Fibroblast of peridontal ligament (primary cell): ENCODE data around the gene MOCS2.

Source experiments
- DNase-seq: peaks from one replicate; pipeline ENCODE4 v3.0.0-alpha.2; 2010; ENCODE audit errors: extremely low read depth

The MOCS2 gene

GRCh38 chr5:53095217-53095616, 14.3 kb downstream of the MOCS2 start:
- no peak for DNase-seq

DNA sequence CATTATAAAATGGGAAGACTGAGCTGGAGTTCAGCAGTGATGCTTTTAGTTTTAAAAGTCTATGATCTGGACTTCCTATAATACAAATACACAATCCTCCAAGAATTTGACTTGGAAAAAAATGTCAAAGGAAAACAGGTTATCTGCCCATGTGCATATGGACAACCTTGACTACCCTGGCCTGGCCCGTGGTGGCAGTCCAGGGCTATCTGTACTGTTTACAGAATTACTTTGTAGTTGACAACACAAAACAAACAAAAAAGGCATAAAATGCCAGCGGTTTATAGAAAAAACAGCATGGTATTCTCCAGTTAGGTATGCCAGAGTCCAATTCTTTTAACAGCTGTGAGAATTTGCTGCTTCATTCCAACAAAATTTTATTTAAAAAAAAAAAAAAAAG, 17.3 kb downstream of the MOCS2 start:
- no peak for DNase-seq

DNA sequence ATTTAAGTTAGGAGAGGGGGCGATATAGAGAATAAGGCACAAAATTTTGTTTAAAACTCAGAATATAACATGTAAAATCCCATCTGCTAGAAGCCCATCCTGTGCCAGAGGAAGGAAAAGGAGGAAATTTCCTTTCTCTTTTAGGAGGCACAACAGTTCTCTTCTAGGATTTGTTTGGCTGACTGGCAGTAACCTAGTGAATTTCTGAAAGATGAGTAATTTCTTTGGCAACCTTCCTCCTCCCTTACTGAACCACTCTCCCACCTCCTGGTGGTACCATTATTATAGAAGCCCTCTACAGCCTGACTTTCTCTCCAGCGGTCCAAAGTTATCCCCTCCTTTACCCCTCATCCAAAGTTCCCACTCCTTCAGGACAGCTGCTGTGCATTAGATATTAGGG, 18.3 kb downstream of the MOCS2 start:
- peak; percentile 74 for DNase-seq

DNA sequence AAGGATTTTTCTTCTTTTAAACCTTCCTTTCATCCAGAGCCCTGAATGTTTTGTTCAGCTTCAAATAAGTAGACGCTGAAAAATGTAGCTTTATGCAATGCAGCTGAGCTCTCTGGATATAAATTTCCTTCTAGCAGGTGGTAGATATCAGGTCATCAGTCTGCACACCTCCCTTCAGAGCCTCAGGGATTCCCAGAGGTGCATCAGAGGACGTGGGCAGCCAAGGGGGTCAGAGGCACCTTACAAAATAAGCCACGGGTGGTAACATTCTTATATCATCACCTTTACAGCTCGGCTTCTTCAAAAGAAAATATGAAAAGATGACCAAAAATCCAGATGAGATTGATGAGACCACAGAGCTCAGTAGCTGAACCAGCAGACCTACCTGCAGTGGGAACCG, 19.3 kb downstream of the MOCS2 start:
- DNase-seq, result no peak

DNA sequence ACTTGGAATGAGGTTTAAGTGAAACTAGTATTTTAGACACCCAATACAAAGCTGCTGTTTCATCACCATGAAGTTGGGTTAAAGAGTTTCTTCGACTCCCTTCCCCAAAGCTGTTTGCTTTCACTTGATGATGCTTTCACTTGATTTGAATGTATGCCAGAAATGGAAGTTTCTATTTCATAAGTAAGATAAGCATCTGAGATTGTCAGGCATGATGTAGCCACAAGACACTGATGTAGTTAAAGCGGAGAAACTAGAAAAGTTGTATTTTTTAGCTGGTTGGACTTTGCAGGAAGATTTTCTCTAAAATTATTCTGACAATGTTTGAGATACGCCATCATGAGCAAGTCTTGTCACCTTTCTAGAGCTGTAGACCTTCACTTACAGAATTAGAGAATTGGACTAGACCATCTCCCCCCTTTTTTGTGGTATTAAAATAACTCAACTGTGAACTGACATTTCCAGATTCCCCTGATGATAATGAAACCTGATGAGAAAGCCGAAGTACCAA, 20.0 kb downstream of the MOCS2 start:
- peak; percentile 52 for DNase-seq

GRCh38 chr5:53087621-53088121, 21.9 kb downstream of the MOCS2 start:
- no peak for DNase-seq

- DNase-seq, result no peak
Measured at GRCh38 chr5:53087171-53087570, 22.4 kb downstream of the MOCS2 start.

DNA sequence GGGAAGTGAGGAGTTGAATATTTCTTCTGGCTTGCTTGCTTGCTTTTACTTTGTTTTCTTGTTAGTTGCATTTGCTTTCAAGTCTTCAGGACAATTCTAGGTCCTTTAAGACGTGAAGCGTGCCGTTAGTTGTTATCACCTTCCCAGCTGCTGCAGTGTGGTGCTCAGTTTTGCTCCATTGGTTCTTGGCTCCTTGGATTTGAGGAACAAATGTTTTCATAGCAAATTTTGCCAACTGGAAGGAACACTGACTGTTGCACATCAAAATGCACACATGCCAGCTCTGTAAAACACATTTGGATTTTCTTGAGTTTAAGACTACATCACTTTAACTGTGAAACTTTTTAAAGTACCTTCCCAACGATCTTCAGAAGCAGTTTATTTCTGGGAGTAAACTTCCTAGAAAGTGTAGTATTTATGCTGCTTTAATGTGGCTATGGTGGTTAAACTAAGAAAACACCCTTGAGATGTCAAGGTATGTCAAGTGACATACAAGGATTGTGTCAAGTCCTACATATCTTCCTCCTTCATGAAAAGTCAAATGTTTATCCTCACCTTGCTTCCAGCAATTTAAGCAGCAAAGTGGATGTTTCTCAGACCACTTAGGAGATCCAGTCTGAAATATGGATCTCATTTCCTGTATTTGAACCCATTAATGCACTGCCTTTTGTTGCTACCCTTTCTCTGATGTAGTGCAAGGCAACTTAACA, 24.9 kb downstream of the MOCS2 start:
- no peak for DNase-seq

DNA sequence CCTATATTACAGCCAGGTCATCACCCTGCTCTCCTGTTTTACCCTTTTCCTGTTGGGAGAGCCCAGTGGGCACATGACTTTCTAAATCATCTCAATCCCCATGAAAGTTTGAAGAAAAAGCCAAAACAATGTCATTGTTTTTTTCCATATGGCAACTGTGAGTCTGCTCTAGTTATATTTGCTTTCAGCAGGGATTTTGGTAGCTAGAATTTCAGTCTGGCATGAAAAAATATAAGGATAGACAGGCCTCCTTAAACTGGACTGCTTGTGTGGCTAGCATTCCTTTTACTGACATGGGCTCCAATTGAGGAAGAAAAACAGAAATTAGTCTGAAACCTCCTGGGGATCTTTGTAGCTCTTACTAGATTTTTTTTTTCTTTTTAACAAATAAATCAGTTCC, 25.6 kb downstream of the MOCS2 start:
- DNase-seq, result no peak

GRCh38 chr5:53080271-53080670, 29.3 kb downstream of the MOCS2 start:
- DNase-seq, result no peak

DNA sequence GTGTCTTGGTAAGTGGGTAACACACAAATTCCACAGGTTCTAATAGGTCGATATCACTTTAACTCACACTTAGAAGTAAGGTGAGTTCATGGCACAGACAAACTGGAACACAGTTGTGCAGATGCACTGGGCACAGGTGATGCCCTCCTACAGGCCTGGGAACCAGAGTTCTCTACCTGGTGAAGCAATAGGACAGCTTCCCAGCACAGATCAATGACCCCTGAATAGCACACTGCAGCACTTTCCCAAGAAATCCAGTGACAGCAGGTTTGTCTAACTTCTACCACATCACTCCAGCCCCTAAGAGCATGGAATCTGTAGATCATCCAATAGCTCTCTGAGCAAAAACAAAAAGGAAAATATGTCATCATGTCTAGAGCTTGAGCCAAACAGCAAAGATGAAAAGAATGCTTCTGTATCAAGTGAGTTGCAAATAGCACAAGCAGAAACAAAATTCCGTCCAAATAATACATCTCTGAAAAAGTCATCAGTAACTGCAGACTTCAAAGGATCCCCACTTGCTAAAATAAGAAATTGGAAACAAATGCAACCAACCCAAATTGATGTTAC, 33.5 kb downstream of the MOCS2 start:
- no peak for DNase-seq

- peak; percentile 23 for DNase-seq
Measured at GRCh38 chr5:53073348-53073747, 36.2 kb downstream of the MOCS2 start.

DNA sequence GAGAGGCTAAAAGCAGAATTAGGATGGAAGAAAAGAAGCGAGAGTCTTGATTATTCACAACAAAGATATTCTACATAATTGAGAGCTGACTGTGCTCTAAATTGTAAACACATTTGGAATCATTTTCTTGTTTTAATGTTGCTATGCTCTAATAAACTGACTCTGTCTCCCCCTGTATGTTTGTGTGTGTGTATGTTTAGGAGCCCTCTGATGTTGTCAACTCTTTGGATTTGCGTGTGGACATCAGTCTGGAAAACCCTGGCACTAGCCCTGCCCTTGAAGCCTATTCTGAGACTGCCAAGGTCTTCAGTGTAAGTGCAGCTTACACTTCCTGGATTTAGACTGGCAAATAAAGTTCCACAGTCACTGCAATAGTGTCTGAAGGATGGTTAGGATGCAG, 37.8 kb downstream of the MOCS2 start:
- DNase-seq, result peak; percentile 70

GRCh38 chr5:53071298-53071697, 38.3 kb downstream of the MOCS2 start:
- peak; percentile 18 for DNase-seq

DNA sequence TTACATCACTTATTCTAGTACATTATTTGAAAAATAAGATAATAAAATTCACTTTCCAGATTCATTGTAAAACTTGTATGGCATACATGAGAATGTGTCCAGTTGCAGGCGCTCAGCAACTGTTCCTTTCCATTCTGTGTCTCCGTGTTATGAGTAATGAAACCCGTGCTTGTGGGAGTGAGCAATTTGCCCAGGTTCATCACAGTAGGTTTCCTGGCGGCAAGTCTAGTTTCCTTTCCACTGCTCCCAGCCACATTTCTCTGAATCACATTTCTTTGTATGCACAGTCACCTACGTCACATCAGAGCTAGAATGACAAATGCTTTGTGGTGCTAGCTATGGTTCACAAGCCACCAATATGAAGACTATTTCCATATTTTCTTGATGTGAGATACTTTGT, 39.9 kb downstream of the MOCS2 start:
- peak; percentile 47 for DNase-seq

DNA sequence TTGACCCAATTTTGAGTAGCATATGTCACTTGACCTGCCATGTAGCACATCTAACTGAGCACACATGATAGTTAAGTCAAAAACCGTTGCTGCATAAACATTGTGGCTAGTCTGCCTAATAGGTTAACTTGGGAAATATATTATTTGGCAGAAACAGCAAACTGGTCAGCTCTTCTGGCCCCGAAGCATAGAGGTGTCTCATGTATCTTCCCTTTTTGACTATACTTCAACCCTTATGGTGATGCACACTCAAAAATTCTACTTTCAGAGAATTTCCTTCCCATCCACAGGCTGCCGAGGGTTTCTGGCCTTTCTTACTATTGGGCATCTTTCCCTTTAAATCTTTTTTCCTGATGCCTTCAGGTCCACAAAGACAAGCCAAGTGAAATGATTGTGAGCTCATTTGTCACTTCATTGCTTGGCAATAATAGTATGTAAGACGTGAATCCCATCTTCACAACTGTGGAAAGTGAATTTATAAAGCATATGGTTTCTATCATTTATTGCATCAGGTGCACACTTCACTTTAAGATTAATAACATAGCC, 41.2 kb downstream of the MOCS2 start:
- no peak for DNase-seq

GRCh38 chr5:53067641-53068040, 41.9 kb downstream of the MOCS2 start:
- DNase-seq, result peak; percentile 46

- no peak for DNase-seq
Measured at GRCh38 chr5:53066088-53066487, 43.5 kb downstream of the MOCS2 start.

- DNase-seq, result no peak
Measured at GRCh38 chr5:53063791-53064190, 45.8 kb downstream of the MOCS2 start.

DNA sequence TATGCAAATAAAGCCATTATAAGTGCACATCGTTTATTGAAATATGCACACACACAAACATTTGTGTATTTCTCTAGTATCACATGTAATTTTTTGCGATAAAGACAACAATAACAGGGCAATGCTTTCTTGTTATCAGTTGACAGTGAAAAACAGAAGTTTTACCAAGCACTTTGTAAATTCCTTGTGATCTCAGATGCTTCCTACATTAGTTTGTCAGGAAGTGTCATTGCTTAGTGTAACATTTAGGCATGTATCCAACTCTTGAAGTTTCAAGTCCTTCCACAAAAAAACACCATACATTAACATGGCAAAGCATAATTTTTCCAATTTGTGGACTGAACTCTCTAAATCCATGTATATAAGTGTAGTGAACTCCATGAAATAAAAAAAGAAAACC, 46.4 kb downstream of the MOCS2 start:
- DNase-seq, result no peak

GRCh38 chr5:53059281-53059680, 50.3 kb downstream of the MOCS2 start:
- DNase-seq, result no peak

GRCh38 chr5:53055365-53055764, 54.2 kb downstream of the MOCS2 start:
- DNase-seq, result no peak

DNA sequence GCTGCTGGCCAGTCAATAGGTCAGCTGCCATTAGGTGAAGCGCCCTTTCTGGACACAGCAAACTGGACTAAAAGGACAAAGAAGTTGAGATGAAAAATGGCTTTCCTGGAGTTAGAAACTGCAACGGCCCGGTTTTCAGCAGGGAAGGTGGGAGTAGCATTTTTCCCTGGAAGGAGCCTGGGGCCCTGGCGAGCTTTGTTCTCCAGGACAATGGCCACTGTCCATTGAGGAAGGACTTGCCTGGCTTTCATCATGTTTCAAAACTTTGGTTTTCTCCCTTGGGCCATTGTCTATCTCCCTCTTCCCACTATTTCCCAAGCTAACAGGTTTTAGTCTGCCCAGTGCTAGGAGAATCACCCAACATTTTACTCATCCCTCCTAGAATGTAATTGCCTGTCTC, 56.2 kb downstream of the MOCS2 start:
- no peak for DNase-seq
